SK-N-SH (cell line): ENCODE data around the gene CHST15. TPM values are rescaled to one million over a fixed set of nuclear protein-coding genes. Genes with fewer than 3 reads are reported as not detected.

Experiments
- CTCF ChIA-PET: fragments of 300-600, 350-600 bp; formaldehyde crosslinking; extraction: SDS; loops from one replicate; lab custom pipeline; 2021; lab: Yijun Ruan, JAX
- POLR2A ChIA-PET: fragments of 350-600 bp; sonication (Branson Sonifier 250); formaldehyde crosslinking; extraction: SDS; loops from one replicate; lab custom pipeline; 2020; ENCODE audit warnings: antibody characterized with exemption, inconsistent platforms; lab: Yijun Ruan, JAX
- DNase-seq: peaks from one replicate; pipeline ENCODE4 v3.0.0; 2012
- H2AFZ ChIP-seq: fragments of 200-600 bp; sonication (generic); 2 replicates; pipeline ENCODE4 v1.8.1; 2016; ENCODE audit warnings: antibody characterized with exemption, mild to moderate bottlenecking, low read depth
- H3F3A ChIP-seq: fragments of 200-600 bp; sonication (generic); replicated peaks from 2 replicates; pipeline ENCODE3; 2016; ENCODE audit warnings: antibody characterized with exemption, mild to moderate bottlenecking; ENCODE audit not compliant: insufficient read depth
- H3K27ac ChIP-seq, 2 experiments: fragments of 200-500 bp in 1 of 2; fragments of 200-600 bp in 1 of 2; sonication (Bioruptor generic) in 1 of 2; sonication (generic), shearing (Covaris generic) in 1 of 2; 2 replicates each; pipeline versions ENCODE4 v1.5.1 to v1.6.1; 2014 to 2016; ENCODE audit warnings: low read depth in 2 of 2, inconsistent platforms in 1 of 2, low read length in 1 of 2, mild to moderate bottlenecking in 1 of 2, mixed read lengths in 1 of 2
- H3K27me3 ChIP-seq: fragments of 200-600 bp; sonication (generic), shearing (Covaris generic); 2 replicates; pipeline ENCODE4 v1.6.1; 2016; ENCODE audit warnings: mixed run types; ENCODE audit not compliant: insufficient read depth
- H3K36me3 ChIP-seq, 2 experiments: fragments of 200-500 bp in 1 of 2; fragments of 200-600 bp in 1 of 2; sonication (Bioruptor generic) in 1 of 2; sonication (generic) in 1 of 2; replicated peaks in 1 of 2; 2 replicates each; pipeline versions ENCODE3 to v1.5.1; 2014 to 2016; ENCODE audit warnings: low read length in 1 of 2, mild to moderate bottlenecking in 1 of 2; ENCODE audit not compliant: insufficient read depth in 2 of 2, control insufficient read depth in 1 of 2
- H3K4me1 ChIP-seq, 2 experiments: fragments of 200-500 bp in 1 of 2; fragments of 200-600 bp in 1 of 2; sonication (Bioruptor generic) in 1 of 2; sonication (generic), shearing (Covaris generic) in 1 of 2; 2 replicates each; pipeline versions ENCODE4 v1.5.1 to v1.6.1; 2014 to 2016; ENCODE audit warnings: low read depth in 1 of 2, low read length in 1 of 2, mixed run types in 1 of 2; ENCODE audit not compliant: insufficient read depth in 2 of 2, control insufficient read depth in 1 of 2
- H3K4me2 ChIP-seq: fragments of 200-600 bp; sonication (generic), shearing (Covaris generic); 2 replicates; pipeline ENCODE4 v1.6.1; 2017; ENCODE audit warnings: mixed run types
- H3K4me3 ChIP-seq, 2 experiments: fragments of 200-500 bp in 1 of 2; fragments of 200-600 bp in 1 of 2; sonication (Bioruptor generic) in 1 of 2; sonication (generic), shearing (Covaris generic) in 1 of 2; 2 replicates each; pipeline versions ENCODE4 v1.5.1 to v1.8.1; 2014 to 2016; ENCODE audit warnings: low read depth in 2 of 2, inconsistent platforms in 1 of 2, low read length in 1 of 2, mild to moderate bottlenecking in 1 of 2, mixed read lengths in 1 of 2, moderate library complexity in 1 of 2
- H3K79me2 ChIP-seq: fragments of 200-600 bp; sonication (generic); 2 replicates; pipeline ENCODE4 v1.8.1; 2017; ENCODE audit warnings: mild to moderate bottlenecking; ENCODE audit not compliant: insufficient read depth
- H3K9ac ChIP-seq: fragments of 200-600 bp; sonication (generic); 2 replicates; pipeline ENCODE4 v1.6.1; 2017; ENCODE audit warnings: mixed run types
- H3K9me2 ChIP-seq: fragments of 200-600 bp; sonication (generic); 2 replicates; pipeline ENCODE4 v1.6.1; 2017; ENCODE audit warnings: mixed run types
- H3K9me3 ChIP-seq: fragments of 200-600 bp; sonication (generic); 2 replicates; pipeline ENCODE4 v1.6.1; 2017; ENCODE audit warnings: mixed run types, mild to moderate bottlenecking, moderate library complexity
- H4K20me1 ChIP-seq: fragments of 200-600 bp; sonication (generic); 2 replicates; pipeline ENCODE4 v1.6.1; 2017; ENCODE audit warnings: mild to moderate bottlenecking, mixed run types; ENCODE audit not compliant: insufficient read depth
- CHD2 ChIP-seq: fragments of 150-350 bp; IDR thresholded peaks from 2 replicates; pipeline ENCODE4 v1.6.1; 2018; ENCODE audit warnings: low read length; ENCODE audit not compliant: partially characterized antibody
- EP300 ChIP-seq, 2 experiments: IDR thresholded peaks; 2 replicates each; pipeline versions ENCODE4 v1.4.0 to v1.6.1; 2012; ENCODE audit warnings: borderline replicate concordance in 1 of 2, low read depth in 1 of 2, low read length in 1 of 2
- EZH2phosphoT487 ChIP-seq: fragments of 200-600 bp; sonication (generic); IDR thresholded peaks from 2 replicates; pipeline ENCODE4 v1.6.1; 2017; ENCODE audit warnings: low read depth, mixed run types, mild to moderate bottlenecking, antibody characterized with exemption, moderate library complexity, borderline replicate concordance
- FOSL2 ChIP-seq: IDR thresholded peaks from 2 replicates; pipeline ENCODE4 v1.4.0; 2012; ENCODE audit warnings: low read depth, mild to moderate bottlenecking, moderate library complexity, borderline replicate concordance
- GABPA ChIP-seq: IDR thresholded peaks from 2 replicates; pipeline ENCODE4 v1.4.0; 2012; ENCODE audit warnings: low read depth, mild to moderate bottlenecking
- GATA2 ChIP-seq: sonication (generic); formaldehyde crosslinking; IDR thresholded peaks from 2 replicates; pipeline ENCODE4 v1.5.0; 2020; ENCODE audit warnings: mild to moderate bottlenecking, missing genetic modification reagents
- MEF2A ChIP-seq: IDR thresholded peaks from 2 replicates; pipeline ENCODE4 v1.4.0; 2012; ENCODE audit warnings: low read depth, borderline replicate concordance
- MXI1 ChIP-seq: IDR thresholded peaks from 2 replicates; pipeline ENCODE4 v1.6.1; 2012; ENCODE audit warnings: mild to moderate bottlenecking, low read depth, low read length, improper control_type of control experiment
- NFIC ChIP-seq: IDR thresholded peaks from 2 replicates; pipeline ENCODE4 v1.4.0; 2012; ENCODE audit warnings: borderline replicate concordance
- POLR2AphosphoS5 ChIP-seq: IDR thresholded peaks from 2 replicates; pipeline ENCODE4 v1.6.1; 2012; ENCODE audit warnings: low read depth, low read length
- RAD21 ChIP-seq: IDR thresholded peaks from 2 replicates; pipeline ENCODE4 v1.6.1; 2012; ENCODE audit warnings: mild to moderate bottlenecking, low read length
- RCOR1 ChIP-seq: fragments of 150-350 bp; IDR thresholded peaks from 2 replicates; pipeline ENCODE4 v1.6.1; 2017; ENCODE audit warnings: antibody characterized with exemption, low read length
- SIN3A ChIP-seq: IDR thresholded peaks from 2 replicates; pipeline ENCODE4 v1.6.1; 2012; ENCODE audit warnings: low read depth, mild to moderate bottlenecking, low read length, moderate library complexity, borderline replicate concordance
- SMC3 ChIP-seq: IDR thresholded peaks from 2 replicates; pipeline ENCODE4 v1.6.1; 2012; ENCODE audit warnings: low read depth, low read length, improper control_type of control experiment
- TAF1 ChIP-seq: IDR thresholded peaks from 2 replicates; pipeline ENCODE4 v1.6.1; 2012; ENCODE audit warnings: low read depth, mild to moderate bottlenecking, low read length, moderate library complexity, borderline replicate concordance
- TCF12 ChIP-seq: IDR thresholded peaks from 2 replicates; pipeline ENCODE4 v1.4.0; 2012
- TEAD4 ChIP-seq: IDR thresholded peaks from 2 replicates; pipeline ENCODE4 v1.4.0; 2012; ENCODE audit warnings: mild to moderate bottlenecking, borderline replicate concordance; ENCODE audit not compliant: insufficient read depth
- YY1 ChIP-seq: IDR thresholded peaks from 2 replicates; pipeline ENCODE4 v1.4.0; 2012; ENCODE audit warnings: low read depth, mild to moderate bottlenecking
- WGBS: methylation state at CpG from one replicate; pipeline ENCODE4 v1.1.6; 2017; ENCODE audit warnings: low lambda C conversion rate; 5-methylcytosine and 5-hydroxymethylcytosine counted together
- polyA plus RNA-seq, 3 experiments: library from polyadenylated mRNA; depleted of rRNA; stranded (reverse); fragments of >200 nt; gene quantifications; 2 replicates each; pipeline ENCODE4 v1.2.3, GENCODE V29; 2012
- TF ChIP-seq, protein P1 (sequence below): IDR thresholded peaks from 2 replicates; pipeline ENCODE4 v1.4.0; 2012; ENCODE audit warnings: low read depth, borderline replicate concordance
- TF ChIP-seq, protein P2 (sequence below): IDR thresholded peaks from 2 replicates; pipeline ENCODE4; 2012

CHST15 gene
- polyA plus RNA-seq, 1 of the 3 experiments (the other 2 are of a cell fraction), result 0.02 TPM

DNA sequence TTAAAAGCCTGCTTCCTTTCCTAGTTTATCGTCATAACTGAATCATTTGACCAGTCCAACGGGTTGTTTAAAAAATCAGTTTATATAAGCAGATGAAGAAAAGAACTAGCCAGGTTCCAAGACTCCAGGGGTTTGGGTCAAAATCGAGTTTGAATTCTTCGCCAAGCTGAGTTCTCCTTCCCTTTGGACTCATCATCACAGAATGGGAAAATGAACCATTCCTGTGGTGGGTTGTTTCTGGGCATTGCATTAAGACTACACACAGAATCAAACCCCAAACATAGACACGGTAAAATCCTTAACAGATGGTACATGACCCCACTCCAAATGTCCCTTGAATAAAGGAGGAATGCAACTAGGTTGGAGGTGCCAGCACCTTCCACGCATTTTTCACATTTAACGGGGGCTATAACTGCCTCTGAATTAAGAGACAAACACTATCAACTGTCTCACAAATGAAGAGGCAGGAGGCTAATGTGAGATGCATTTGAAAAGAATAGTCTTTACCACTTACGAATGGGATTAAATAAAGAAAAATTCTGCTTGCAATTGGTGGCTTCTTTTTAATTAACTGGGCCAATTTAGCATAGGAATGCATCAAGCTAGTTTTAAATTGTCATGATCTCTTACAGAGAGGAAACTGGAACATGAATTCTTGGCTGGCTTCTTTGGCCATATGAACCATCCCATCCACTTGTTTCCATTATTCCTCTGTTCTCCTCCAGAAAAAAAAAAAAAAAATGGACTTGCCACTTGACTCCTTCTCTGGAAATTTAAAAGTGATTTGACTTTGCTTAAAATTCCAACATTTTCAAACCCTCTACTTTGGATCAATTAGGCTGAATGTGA is 61.1 kb downstream of the CHST15 start:
- WGBS, result 46% methylated on average over 8 of the region's 8 CpGs
- no peak overlapping the region for H3K9ac ChIP-seq

DNA sequence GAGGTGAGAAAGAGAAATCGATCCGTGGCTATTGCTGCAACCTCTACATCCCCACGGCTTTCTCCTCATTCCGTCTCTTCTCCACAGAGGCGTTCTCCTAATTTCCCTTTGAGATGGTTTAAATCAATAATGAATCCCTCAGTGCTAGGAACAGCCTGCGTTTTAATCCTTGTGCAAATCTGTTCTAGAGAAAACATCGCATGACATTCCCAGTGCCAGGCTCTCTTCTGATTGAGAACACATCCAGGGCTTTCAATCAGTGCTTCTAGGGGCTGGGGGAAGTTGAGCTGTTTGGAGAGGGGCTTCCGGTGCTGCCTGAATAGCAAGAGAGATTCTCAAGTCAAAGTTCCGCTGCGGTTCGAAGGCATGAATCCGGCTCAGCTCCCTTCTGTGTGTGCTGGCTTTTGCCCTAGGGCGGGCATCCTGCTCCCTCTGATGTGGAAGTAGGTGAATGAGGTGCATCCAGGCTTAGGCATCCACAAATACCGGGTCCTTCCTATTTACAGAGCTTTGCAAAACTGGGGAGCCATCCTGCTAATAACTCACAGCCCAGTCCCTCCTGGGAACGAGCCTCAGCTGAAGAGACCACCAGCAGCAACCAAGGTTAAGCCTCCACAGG is 62.8 kb downstream of the CHST15 start:
- TF ChIP-seq CHD2 (no peak), RAD21 (no peak), GATA2 (CRISPR knock-in tag) (no peak)
- TF ChIP-seq, all 33 proteins: peak for 0
- H3K36me3 ChIP-seq, result no peaks in the 10 kb centered on the region
- H2AFZ ChIP-seq, result no peak overlapping the region
- no peak for DNase-seq
- H4K20me1 ChIP-seq, result no peaks in the 10 kb centered on the region
- no peak overlapping the region for H3K27ac ChIP-seq
- H3K79me2 ChIP-seq, result no peaks in the 10 kb centered on the region
- H3K27me3 ChIP-seq, result no peaks in the 10 kb centered on the region
- H3K4me2 ChIP-seq, result no peak overlapping the region
- ChIA-PET CTCF (interaction anchor here (0.8 to 1.9 kb wide), 4 partner anchors 9 to 358 kb away, joined by 3 to 9 read pairs (median 6); no protein-coding TSS in a partner anchor), POLR2A (no interaction called here)
- no peak overlapping the region for H3K9ac ChIP-seq
- no peak overlapping the region for H3K4me3 ChIP-seq
- no peaks in the 10 kb centered on the region for H3K9me2 ChIP-seq
- H3F3A ChIP-seq, result no peaks in the 10 kb centered on the region
- WGBS, result 61% methylated on average over 9 of the region's 15 CpGs
- H3K4me1 ChIP-seq, result peaks cover 0 to 2% of the 10 kb centered on the region in 2 experiments; a peak in 1 of 4 replicates
- H3K9me3 ChIP-seq, result no peaks in the 10 kb centered on the region

More for the DNA sequence above, 61.1 kb downstream of the CHST15 start:
- Histone ChIP-seq H3K36me3 (no peaks in the 10 kb centered on the region), H3K9me3 (no peaks in the 10 kb centered on the region), H3K4me3 (no peak overlapping the region), H3K79me2 (no peaks in the 10 kb centered on the region), H3K9me2 (no peaks in the 10 kb centered on the region), H3K4me2 (no peak overlapping the region), H2AFZ (no peak overlapping the region), H3K4me1 (peaks cover 0 to 2% of the 10 kb centered on the region in 2 experiments; a peak in 1 of 4 replicates), H3F3A (no peaks in the 10 kb centered on the region), H4K20me1 (no peaks in the 10 kb centered on the region), H3K27me3 (no peaks in the 10 kb centered on the region), H3K27ac (no peak overlapping the region)
- ChIA-PET POLR2A (no interaction called here), CTCF (no interaction called here)
- no peak for DNase-seq
- TF ChIP-seq MEF2A (no peak), TAF1 (no peak), TEAD4 (no peak), POLR2AphosphoS5 (no peak), MXI1 (no peak), GABPA (no peak), TCF12 (no peak), FOSL2 (no peak), RAD21 (no peak), EZH2phosphoT487 (no peak), EP300 (IDR thresholded peaks at IDR 0.05; ENCODE audit: borderline replicate concordance in 1 of 2, low read depth in 1 of 2, low read length in 1 of 2) (no peak), YY1 (no peak), SMC3 (no peak), NFIC (no peak), SIN3A (no peak), GATA2 (CRISPR knock-in tag) (no peak), RCOR1 (no peak)
- TF ChIP-seq, protein P1, sequence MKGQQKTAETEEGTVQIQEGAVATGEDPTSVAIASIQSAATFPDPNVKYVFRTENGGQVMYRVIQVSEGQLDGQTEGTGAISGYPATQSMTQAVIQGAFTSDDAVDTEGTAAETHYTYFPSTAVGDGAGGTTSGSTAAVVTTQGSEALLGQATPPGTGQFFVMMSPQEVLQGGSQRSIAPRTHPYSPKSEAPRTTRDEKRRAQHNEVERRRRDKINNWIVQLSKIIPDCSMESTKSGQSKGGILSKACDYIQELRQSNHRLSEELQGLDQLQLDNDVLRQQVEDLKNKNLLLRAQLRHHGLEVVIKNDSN, result no peak
- TF ChIP-seq, protein P2, sequence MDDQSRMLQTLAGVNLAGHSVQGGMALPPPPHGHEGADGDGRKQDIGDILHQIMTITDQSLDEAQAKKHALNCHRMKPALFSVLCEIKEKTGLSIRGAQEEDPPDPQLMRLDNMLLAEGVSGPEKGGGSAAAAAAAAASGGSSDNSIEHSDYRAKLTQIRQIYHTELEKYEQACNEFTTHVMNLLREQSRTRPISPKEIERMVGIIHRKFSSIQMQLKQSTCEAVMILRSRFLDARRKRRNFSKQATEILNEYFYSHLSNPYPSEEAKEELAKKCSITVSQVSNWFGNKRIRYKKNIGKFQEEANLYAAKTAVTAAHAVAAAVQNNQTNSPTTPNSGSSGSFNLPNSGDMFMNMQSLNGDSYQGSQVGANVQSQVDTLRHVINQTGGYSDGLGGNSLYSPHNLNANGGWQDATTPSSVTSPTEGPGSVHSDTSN, result no peak
